ENCODE data around the gene HDAC1. TPM values are rescaled to one million over a fixed set of nuclear protein-coding genes. Genes with fewer than 3 reads are reported as not detected.
A peak's percentile ranks its signal among the peaks of the same experiment; 100 is the strongest.

Gene HDAC1
- total RNA-seq, 1 donor from 2014 or later: 41.0 TPM

DNA sequence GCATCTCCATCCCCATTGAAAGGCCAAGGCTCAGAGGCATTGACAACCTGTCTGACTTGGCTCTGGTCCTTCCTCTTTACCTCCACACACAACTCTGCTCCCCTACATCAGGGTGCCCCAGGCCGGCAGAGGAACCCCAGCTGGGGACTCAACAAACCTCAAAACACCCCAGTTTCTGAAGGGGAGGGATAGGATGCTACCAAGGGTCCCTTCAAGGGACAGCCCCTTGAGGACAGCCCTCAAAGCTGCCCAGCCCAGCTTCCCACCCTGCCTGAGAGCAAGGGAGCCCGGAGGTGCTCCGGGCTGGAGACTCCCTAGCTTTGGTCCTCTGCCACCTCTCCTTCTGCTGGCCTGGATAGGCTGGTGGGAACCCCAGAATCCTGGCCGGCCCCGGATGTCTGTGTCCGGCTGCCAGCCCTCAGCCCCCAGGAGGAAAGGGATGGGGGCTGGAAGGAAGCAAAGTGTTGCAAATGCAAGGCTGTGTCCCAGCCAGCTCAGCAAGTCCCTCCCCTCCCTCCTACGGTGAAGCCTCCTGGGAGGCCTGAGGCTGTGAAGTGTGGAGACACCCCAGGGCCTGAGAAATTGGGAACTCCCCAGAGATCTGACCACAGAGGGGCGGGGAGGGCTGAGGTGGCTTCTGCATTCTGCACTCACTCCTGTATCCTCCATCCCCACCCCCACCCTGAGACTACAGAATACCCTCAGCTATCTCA lies 45.2 kb downstream of the HDAC1 start:
- intact Hi-C loops (cut with DNase I): no loop called here
- peak; percentile 44 for ATAC-seq (ENCODE audit: poor library complexity)

DNA sequence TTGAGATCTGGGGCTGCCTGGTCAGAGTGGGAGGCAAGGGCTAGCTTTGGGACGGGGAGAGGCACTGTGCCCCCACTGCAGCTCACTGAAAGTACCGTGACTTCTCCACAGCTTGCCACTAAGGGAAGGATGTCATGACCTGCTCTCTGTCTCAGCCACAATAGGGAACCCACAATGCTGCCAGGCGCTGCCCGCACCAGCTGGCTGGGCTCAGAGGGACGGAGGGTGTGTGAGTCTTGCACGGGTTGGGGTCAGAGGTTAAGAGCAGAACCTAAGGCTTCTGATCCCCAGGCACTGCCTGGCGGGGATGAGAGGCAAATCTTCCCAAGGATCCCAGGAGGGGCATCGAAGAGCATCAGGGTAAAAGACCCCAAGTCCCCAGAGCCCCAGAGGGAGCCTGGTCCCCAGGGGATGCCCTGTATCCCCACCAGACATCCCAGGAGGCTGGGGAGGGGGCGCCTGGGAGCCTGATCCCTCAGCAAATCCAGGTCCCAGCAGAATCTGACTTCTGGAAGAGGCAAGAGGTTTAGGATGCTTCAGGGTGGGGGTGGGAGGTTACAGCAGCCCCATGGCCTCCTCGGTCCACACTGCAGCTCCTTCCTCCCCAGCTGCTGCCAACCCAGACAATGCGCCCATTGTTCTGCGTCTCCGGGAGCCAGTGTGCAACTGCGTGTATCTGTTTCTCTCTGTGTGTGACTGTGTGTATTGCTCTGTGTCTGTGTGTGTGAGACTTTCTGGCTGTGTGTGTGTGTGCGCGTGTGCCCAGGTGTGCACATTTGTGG lies 46.2 kb downstream of the HDAC1 start:
- ATAC-seq (ENCODE audit: poor library complexity): peak; percentile 36
- intact Hi-C loops (cut with DNase I): no loop called here

More for the DNA sequence above, 45.2 kb downstream of the HDAC1 start:
- DNase-seq: peak; percentile 75

DNA sequence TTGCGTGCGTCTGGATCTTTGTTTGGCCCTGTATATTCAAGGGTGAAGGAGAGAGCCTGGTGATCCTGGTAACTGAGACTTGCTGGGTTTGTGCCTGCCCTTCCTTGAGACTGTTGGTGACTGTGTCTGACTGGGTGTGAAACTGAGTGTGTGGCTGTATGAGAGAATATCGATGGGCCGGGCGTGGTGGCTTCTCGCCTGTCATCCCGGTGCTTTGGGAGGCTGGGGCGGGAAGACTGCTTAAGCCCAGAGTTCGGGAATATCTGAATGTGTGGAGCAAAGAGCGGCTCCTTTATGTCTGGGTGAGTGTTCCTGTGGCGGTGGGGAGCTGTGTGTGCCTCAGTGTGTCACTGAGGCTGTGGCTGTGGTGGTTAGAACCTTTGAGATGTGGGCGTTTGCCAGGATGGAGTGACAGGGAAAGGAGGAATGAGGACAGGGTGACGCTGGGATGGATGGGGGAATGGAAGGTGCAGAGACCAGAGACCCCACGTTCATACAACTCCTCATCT lies 46.8 kb downstream of the HDAC1 start:
- intact Hi-C loops (cut with DNase I): no loop called here
- ATAC-seq (ENCODE audit: poor library complexity) (no peak), DNase-seq (peak; percentile 43)

More for the DNA sequence above, 46.2 kb downstream of the HDAC1 start:
- peak; percentile 67 for DNase-seq

DNA sequence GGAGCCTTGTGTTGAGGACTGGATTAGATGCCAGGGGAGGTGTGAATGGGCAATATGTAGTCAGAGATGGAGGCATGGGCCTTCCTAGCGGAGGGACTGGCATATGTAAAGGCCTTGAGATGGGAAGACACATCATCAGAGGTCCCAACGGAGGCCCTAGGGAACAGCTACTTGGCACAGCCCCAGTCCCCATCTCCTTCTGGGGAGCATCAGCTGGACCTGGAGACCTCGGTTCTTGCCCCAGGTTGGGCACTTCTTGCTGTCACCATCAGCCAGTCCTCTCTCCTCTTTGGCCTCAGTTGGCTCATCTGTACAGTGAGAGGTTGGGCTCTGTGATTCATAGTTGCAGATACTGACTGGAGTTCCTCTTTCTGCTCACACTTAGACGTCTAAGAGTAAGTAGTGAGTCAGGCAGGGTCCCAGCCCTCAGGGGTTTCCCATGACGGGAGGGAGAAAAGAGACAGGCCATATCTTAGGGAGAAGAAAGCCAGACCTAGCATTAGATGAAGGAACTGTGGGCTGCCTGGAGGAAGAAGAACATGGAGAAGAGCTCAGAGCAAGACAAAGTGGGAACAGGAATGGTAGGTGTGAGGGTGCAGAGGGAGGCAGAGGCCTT lies 47.6 kb downstream of the HDAC1 start:
- intact Hi-C loops (cut with DNase I): no loop called here
- ATAC-seq (ENCODE audit: poor library complexity): no peak
- DNase-seq: peak; percentile 39

DNA sequence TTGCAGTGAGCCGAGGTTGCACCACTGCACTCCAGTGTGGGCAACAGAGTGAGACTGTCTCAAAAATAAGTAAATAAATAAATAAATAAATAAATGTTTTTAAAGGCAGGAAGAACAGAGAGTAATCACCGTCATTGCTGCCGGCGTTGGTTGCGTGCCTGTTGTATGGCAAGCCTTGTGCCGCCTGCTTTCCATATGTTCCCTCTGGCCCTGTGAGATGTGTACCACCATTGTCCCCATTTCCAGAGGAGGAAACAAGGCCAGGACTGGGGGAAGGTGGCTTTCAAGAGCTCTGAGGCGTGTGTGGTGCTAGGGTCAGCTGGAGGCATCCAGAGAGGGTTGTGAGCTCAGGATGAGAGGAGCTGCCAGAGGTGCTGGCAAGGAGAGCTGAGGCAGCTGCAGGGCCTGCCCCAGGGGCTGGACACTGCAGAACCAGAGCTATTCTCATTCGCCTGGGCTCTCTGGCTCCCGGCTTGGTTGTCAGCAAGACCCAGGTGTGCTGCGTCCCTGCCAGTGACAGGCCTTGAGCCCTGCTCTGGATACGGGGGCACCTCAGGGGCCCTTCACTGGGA lies 49.4 kb downstream of the HDAC1 start:
- intact Hi-C loops (cut with DNase I): no loop called here
- DNase-seq (peak; percentile 70), ATAC-seq (ENCODE audit: poor library complexity) (peak; percentile 35)

DNA sequence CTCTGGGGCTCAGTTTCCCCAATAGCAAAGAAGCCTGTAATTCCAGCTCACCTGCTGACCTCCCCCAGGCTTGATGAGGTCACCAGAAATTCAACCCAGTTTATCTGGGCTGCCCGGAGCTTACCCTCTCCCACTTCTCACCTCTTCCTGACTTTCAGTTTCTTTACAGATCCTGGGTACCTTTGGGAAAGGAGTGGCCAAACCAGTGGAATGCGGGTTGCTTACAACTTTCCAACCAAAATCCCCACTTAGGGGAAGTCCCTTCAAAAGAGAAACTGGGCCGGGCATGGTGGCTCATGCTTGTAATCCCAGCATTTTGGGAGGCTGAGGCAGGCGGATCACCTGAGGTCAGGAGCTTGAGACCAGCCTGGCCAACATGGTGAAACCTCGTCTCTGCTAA lies 50.1 kb downstream of the HDAC1 start:
- ATAC-seq (ENCODE audit: poor library complexity) (no peak), DNase-seq (no peak)
- intact Hi-C loops (cut with DNase I): no loop called here

DNA sequence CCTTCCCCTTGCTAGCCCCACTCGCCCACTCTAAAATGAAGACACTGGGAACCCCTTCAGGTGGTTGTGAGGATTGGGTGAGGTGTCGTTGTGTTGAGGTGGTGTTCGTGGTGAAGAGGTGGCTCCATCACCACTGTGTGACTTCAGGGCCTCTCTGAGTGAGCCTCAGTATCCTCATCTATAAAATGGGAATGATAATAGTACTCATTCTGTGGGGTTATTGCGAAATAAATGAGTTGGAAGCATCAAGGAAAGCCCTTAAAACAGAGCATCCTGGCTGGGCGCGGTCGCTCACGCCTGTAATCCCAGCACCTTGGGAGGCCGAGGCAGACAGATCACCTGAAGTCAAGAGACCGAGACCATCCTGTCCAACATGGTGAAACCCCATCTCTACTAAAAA lies 50.8 kb downstream of the HDAC1 start:
- DNase-seq: peak; percentile 14
- ATAC-seq (ENCODE audit: poor library complexity): no peak
- intact Hi-C loops (cut with DNase I): no loop called here

DNA sequence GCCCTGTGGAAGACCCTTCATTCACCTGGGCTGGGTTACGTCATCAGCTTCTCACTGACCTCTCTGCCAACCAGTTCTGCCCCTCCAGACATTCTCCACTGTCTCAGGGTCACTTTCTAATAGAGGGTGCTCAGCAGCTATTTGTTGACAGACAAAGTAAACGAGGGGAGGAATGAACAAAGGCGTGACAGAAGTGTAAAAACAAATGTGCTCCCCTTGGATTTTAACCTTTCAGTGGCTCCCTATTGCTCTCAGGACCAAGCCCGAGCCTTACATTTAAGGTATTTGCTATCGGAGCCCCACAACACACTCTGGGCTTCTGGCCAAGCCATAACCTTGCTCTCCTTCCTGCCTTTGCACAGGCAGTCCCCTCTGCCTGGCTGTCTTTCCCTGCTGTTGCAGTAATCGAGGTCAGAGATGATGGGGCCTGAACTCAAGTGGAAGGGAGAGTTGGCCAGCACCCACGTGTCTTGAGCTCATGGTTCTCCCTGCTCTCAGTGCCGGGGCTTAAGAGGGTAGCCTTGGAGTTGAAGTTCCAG lies 53.5 kb downstream of the HDAC1 start:
- no peak for ATAC-seq (ENCODE audit: poor library complexity)
- peak; percentile 45 for DNase-seq
- intact Hi-C loops (cut with DNase I): no loop called here

DNA sequence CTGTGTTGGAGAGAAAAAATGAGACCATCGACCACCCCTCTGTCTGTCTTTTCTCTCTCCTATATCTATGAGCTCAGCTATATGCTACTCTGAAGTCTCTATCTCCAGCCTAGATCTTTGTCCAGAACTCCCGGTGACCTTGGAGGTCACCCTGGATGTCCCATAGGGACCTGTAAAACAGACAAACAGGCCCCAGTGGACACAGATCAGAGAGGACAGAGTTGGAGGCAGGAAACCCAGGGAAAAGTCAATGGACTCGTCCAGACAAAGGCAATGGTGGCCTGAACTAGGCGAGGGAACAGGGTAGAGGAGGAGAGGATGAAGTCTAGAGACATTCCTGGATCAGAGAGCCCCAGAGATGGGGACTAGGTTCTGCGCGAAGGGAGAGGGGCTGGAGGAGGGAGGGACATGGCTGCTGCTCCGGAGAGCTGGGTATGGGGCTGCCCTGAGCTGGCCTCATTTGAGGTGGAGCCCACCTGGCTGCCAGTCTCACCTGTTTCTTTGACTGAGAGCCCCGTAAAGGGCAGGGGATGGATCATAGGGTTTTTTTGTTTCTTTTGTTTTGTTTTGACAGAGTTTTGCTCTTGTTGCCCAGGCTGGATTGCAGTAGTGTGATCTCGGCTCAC lies 54.8 kb downstream of the HDAC1 start:
- ATAC-seq (ENCODE audit: poor library complexity) (no peak), DNase-seq (peak; percentile 22)
- intact Hi-C loops (cut with DNase I): no loop called here

DNA sequence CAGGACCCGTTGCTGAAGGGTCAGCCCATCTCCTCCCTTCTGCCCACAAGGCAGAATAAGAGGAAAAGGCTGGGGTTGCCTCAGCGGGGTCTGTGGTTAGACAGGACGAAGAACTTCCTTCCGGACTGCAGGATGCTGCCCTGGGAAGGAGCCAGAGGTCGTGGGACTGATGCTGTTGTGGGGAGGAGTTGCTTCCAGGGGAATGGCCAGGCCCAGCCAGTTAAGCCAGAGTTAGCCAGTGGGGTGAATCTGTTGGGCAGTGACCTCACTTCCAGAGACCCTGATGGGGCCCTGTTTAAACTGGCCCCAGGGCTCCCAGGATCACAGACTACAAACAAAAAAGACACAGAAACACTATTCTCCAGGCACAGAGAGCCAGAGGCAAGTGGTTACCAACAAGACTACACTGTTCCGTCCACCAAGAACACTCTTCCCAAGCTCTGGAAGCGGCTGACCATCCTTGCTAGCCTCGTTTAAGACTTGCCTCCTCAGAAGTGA lies 57.4 kb downstream of the HDAC1 start:
- DNase-seq: peak; percentile 81
- no peak for ATAC-seq (ENCODE audit: poor library complexity)
- intact Hi-C loops (cut with DNase I): no loop called here

DNA sequence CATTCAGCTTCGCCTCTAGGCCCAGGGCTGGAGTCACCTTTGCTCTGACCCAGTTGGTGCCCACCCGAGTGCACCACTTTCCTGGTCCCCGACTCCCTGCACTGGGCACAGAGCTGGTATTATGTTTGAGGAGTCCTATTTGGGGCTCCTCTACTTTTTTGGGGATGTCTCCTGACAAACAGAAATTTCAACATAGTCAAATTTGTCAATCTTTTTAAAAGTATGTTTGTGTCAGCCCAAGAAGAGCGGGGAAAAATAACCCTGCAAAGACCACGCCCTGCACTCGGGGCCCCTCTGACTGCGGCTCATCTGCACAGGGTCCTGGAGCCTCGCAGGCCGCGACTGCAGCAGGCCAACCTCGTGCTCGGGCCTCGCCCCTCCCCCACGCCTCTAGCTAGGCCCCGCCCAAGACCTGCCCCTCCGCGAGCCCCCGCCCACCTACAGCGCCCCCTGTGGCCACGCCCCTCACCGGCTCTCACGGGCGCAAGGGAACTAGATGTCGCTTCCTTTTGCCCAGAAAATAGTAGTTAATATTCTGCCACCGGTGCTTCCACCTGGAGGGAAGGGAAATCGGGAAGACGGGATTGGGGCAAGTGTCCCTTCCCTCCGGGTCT lies 59.0 kb downstream of the HDAC1 start:
- DNase-seq (peak; percentile 88), ATAC-seq (ENCODE audit: poor library complexity) (peak; percentile 68)
- intact Hi-C loops (cut with DNase I): loop anchor here (5.0 kb wide), 1 partner anchor 41 kb away; the partner anchor contains the start of gene BSDC1

DNA sequence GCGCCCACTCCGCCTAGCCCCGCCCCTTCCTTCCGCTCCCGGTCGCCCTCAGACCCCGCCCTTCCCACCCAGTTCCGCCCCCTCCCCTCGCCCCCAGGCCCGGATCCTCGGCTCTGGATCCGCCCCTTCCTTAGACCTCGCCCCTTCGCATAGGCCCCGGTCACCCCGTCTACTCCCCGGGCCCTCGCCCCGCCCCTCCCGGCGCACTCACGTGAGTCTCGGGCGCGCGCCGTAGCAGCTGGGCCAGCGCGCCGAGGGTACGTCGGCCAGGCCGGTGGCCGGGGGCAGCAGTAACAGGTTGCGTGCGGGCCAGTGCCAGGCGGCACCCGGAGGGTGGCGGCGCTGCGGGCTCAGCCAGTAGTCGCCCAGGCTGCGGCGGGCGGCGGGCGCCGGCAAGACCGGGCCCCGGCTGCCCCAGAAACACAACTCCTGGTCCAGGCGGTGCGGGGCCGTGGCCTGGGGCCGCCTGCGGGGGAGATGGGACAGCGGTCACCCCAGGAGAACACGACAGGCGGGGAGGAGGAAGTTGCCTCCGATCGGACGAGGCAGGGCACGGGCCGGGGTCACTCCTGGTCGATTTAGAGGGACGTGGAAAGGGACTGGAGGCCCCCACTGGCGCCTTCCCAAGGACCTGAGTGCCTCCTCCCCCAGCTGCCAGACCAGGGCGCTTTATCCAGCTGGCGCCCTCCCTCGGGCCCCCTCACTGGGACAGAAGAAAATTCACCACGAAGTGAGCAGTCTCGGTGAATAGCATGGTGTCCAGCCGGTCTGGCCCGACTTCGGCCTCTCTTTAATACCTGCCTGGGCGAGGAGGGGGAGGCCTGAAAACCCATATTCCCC lies 59.7 kb downstream of the HDAC1 start:
- DNase-seq (peak; percentile 96), ATAC-seq (ENCODE audit: poor library complexity) (peak; percentile 90)
- intact Hi-C loops (cut with DNase I): loop anchor here (5.0 kb wide), 1 partner anchor 41 kb away; the partner anchor contains the start of gene BSDC1

DNA sequence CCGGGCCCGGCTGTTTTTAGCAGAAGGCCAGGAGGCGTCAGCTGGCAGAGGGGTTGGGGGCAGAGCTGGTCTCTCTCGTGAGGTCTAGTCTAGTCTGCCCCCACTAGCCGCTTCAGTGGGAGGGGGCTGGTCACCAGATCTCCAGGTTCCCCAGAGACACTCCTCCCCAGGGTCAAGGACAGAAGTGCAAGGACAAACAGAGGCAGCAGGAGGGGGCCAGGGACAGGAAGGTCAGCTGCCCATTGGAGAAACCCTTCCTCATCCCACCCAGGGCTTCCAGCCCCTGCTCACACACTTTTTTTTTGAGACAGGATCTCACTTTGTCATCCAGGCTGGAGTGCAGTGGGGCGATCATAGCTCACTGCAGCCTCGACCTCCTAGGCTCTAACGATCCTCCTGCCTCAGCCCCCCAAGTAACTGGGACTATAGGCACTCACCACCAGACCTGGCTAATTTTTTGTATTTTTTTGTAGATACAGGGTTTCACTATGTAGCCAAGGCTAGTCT lies 60.4 kb downstream of the HDAC1 start:
- intact Hi-C loops (cut with DNase I): loop anchor here (5.0 kb wide), 1 partner anchor 40 kb away; the partner anchor contains the start of gene BSDC1
- DNase-seq: no peak
- ATAC-seq (ENCODE audit: poor library complexity): no peak

DNA sequence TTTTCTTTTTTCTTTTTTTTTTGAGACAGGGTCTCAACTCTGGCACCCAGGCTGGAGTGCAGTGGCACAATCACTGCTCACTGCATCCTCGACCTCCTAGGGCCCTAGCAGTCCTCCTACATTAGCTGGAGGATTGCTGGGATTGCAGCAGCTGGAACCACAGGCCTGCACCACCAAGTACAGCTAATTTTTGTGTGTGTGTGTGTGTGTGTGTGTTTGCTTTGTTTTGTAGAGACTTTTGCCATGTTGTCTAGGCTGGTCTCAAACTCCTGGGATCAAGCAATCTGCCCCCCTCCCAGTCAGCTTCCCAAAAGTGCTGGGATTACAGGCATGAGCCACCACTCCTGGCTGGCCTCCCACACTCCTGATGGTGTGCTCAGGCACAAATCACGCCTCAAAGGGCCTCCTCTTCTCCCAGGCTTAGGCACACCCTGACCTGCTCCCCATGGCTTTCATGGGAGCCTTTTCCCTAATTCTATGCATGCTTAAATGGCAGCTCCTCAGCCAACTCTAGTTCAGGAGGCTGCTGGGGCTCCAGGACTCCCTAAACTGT lies 61.0 kb downstream of the HDAC1 start:
- intact Hi-C loops (cut with DNase I): loop anchor here (5.0 kb wide), 1 partner anchor 39 kb away; the partner anchor contains the start of gene BSDC1
- DNase-seq (peak; percentile 60), ATAC-seq (ENCODE audit: poor library complexity) (no peak)

DNA sequence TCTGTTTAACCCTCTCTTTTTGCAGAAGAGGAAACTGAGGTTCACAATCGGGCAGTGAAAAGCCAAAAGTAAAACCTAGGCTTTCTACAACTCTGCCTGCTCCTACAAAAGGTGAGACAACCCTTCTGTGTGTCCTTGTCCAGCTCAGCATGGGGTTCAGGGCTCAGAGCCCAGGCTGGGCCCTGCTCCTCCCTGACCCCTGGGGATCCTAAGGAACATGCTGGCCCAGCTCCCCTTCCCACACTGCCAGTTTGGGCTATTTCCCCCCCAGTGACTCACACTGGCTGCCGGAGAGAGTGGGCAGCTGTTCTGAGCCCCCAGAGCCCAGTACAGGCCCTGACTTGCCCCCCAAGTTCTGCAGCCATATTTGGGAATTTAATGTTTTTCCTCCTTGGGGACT lies 61.5 kb downstream of the HDAC1 start:
- DNase-seq: peak; percentile 76
- intact Hi-C loops (cut with DNase I): loop anchor here (5.0 kb wide), 1 partner anchor 39 kb away; the partner anchor contains the start of gene BSDC1
- ATAC-seq (ENCODE audit: poor library complexity): peak; percentile 14
